ENCODE results near the gene NOL6.

Gene NOL6

GRCh38 chr9:33435821-33436277, 37.9 kb downstream of the NOL6 start:
- no peak for DNase-seq (ENCODE audit: low read depth)
- no peak for TF ChIP-seq CTCF (IDR thresholded peaks at IDR 0.05; ENCODE audit: control insufficient read depth, extremely low read depth, insufficient read depth)
- H3K4me3 ChIP-seq (ENCODE audit: low read depth, low read length), result no peak overlapping the region

GRCh38 chr9:33434317-33435105, 39.2 kb downstream of the NOL6 start:
- no peak overlapping the region for H3K4me3 ChIP-seq (ENCODE audit: low read depth, low read length)
- no peak for DNase-seq (ENCODE audit: low read depth)
- no peak for TF ChIP-seq CTCF (IDR thresholded peaks at IDR 0.05; ENCODE audit: control insufficient read depth, extremely low read depth, insufficient read depth)

- TF ChIP-seq CTCF (IDR thresholded peaks at IDR 0.05; ENCODE audit: control insufficient read depth, extremely low read depth, insufficient read depth), result no peak
- no peak overlapping the region for H3K4me3 ChIP-seq (ENCODE audit: low read depth, low read length)
- no peak for DNase-seq (ENCODE audit: low read depth)
These were observed 39.9 kb downstream of the NOL6 start for GRCh38 chr9:33433871-33434270.

GRCh38 chr9:33431420-33431819, 42.3 kb downstream of the NOL6 start:
- no peak overlapping the region for H3K4me3 ChIP-seq (ENCODE audit: low read depth, low read length)
- TF ChIP-seq CTCF (IDR thresholded peaks at IDR 0.05; ENCODE audit: control insufficient read depth, extremely low read depth, insufficient read depth), result no peak
- DNase-seq (ENCODE audit: low read depth), result no peak

GRCh38 chr9:33430942-33431341, 42.8 kb downstream of the NOL6 start:
- no peak for TF ChIP-seq CTCF (IDR thresholded peaks at IDR 0.05; ENCODE audit: control insufficient read depth, extremely low read depth, insufficient read depth)
- DNase-seq (ENCODE audit: low read depth), result no peak
- no peak overlapping the region for H3K4me3 ChIP-seq (ENCODE audit: low read depth, low read length)

GRCh38 chr9:33429256-33429985, 44.3 kb downstream of the NOL6 start:
- no peak for DNase-seq (ENCODE audit: low read depth)
- no peak for TF ChIP-seq CTCF (IDR thresholded peaks at IDR 0.05; ENCODE audit: control insufficient read depth, extremely low read depth, insufficient read depth)
- no peak overlapping the region for H3K4me3 ChIP-seq (ENCODE audit: low read depth, low read length)

All from LNCaP clone FGC (cell line).